Chondrocyte (in vitro differentiated cells): Measurements from ENCODE around the gene RNF157. TPM values are rescaled to one million over a fixed set of nuclear protein-coding genes. Genes with fewer than 3 reads are reported as not detected.

Source experiments
- DNase-seq: peaks from one replicate; pipeline ENCODE4 v3.0.0; 2021; ENCODE audit warnings: mixed read lengths, low spot score
- H3K27ac Mint-ChIP-seq: one replicate; pipeline ENCODE4 v1.8.0; 2021; ENCODE audit warnings: mild to moderate bottlenecking, moderate library complexity, mixed read lengths; ENCODE audit not compliant: unreplicated experiment
- H3K27me3 Mint-ChIP-seq: 2 replicates; pipeline ENCODE4 v1.8.0; 2021; ENCODE audit warnings: low read depth, mixed read lengths
- H3K36me3 Mint-ChIP-seq: 2 replicates; pipeline ENCODE4 v1.8.0; 2021; ENCODE audit warnings: low read depth, mixed read lengths
- H3K4me1 Mint-ChIP-seq: 2 replicates; pipeline ENCODE4 v1.8.0; 2021; ENCODE audit warnings: low read depth, mild to moderate bottlenecking, mixed read lengths
- H3K4me3 Mint-ChIP-seq: one replicate; pipeline ENCODE4 v1.8.0; 2021; ENCODE audit warnings: mild to moderate bottlenecking, moderate library complexity, mixed read lengths; ENCODE audit not compliant: unreplicated experiment
- H3K9me3 Mint-ChIP-seq: 2 replicates; pipeline ENCODE4 v1.8.0; 2021; ENCODE audit warnings: low read depth, mixed read lengths
- CTCF ChIP-seq: fragments of 200-600 bp; sonication (generic); IDR thresholded peaks from 2 replicates; pipeline ENCODE4 v1.5.0; 2021; ENCODE audit warnings: antibody characterized with exemption, mild to moderate bottlenecking, moderate library complexity
- total RNA-seq: library from RNA; stranded (reverse); gene quantifications from 3 replicates; pipeline ENCODE4 v1.2.1, GENCODE V29; 2021

Gene RNF157
- total RNA-seq, 1 donor from 2014 or later: 1.5 TPM

GRCh38 chr17:76138234-76138895 is 101.9 kb downstream of the RNF157 start:
- Mint-ChIP-seq H3K4me1 (peaks cover 18% of the 10 kb centered on the region), H3K4me3 (peak overlapping the region; percentile 19), H3K9me3 (no peaks in the 10 kb centered on the region), H3K27ac (peak overlapping the region; percentile 32), H3K27me3 (peaks cover 16% of the 10 kb centered on the region), H3K36me3 (no peaks in the 10 kb centered on the region)
- DNase-seq: peak; percentile 71
- no peak for TF ChIP-seq CTCF

- H3K27me3 Mint-ChIP-seq: peaks cover 17% of the 10 kb centered on the region
- H3K4me1 Mint-ChIP-seq: peaks cover 18% of the 10 kb centered on the region
- no peaks in the 10 kb centered on the region for H3K9me3 Mint-ChIP-seq
- peak overlapping the region; percentile 32 for H3K27ac Mint-ChIP-seq
- no peak overlapping the region for H3K4me3 Mint-ChIP-seq
- TF ChIP-seq CTCF: no peak
- no peaks in the 10 kb centered on the region for H3K36me3 Mint-ChIP-seq
- DNase-seq: peak; percentile 87
Measured at GRCh38 chr17:76137351-76138233, 102.7 kb downstream of the RNF157 start.

DNA sequence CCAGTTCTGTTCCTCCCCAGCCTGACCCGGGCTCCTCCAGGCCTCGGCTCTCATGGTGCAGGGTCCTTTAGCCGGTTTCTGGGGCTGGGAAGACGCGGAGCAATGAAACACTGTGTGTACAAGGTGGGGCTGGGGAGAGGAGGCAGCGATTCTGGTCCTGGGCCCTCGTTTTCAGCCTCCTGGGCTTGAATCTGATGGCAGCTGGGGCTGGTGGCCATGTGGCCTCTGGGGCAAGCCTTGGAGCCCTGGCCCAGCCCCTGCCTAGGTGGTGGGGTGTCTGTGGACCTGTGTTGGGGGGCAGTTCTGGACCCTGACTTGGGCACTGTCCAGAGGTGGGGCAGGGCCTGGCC is 103.3 kb downstream of the RNF157 start:
- Mint-ChIP-seq H3K27me3 (peaks cover 17% of the 10 kb centered on the region), H3K27ac (no peak overlapping the region), H3K36me3 (no peaks in the 10 kb centered on the region), H3K4me3 (no peak overlapping the region), H3K4me1 (peaks cover 18% of the 10 kb centered on the region), H3K9me3 (no peaks in the 10 kb centered on the region)
- DNase-seq: no peak
- no peak for TF ChIP-seq CTCF

DNA sequence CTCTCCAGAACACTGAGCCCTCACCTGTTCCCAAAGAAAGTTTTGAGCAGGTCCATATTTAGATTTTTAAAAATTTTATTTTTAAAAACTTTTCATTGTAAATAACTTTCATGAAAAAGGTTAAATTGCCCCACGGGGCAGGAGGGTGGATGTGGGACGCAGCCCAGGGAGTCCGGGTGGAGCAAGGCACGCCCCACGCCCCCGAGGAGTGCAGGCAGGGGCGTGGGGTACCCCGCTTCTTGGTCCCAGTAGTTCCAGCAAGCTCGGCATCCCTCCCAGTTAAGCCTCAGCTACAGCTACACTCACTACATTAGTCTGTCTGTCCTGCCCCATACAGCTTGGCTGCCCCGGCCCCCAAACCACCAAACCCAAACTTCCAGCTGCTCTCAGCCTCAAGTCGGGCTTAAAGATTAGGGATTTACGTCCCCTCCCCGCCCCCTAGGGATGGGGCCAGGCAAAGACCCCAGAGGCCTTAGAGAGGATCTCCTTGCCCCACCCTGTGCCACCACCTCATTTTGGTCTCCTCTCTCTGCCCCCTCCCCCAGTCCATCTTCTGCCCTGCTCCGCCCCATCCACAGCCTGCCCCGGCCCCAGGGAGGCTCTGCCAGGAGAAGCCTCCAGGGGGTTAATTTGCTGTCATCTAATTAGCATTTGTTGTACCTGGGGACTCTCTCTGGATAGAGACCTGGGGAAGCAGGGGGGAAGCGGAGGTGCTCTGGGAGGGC is 103.9 kb downstream of the RNF157 start:
- Mint-ChIP-seq H3K36me3 (no peaks in the 10 kb centered on the region), H3K27ac (no peak overlapping the region), H3K9me3 (no peaks in the 10 kb centered on the region), H3K4me1 (peaks cover 13% of the 10 kb centered on the region), H3K4me3 (no peak overlapping the region), H3K27me3 (peaks cover 20% of the 10 kb centered on the region)
- no peak for TF ChIP-seq CTCF
- peak; percentile 59 for DNase-seq

DNA sequence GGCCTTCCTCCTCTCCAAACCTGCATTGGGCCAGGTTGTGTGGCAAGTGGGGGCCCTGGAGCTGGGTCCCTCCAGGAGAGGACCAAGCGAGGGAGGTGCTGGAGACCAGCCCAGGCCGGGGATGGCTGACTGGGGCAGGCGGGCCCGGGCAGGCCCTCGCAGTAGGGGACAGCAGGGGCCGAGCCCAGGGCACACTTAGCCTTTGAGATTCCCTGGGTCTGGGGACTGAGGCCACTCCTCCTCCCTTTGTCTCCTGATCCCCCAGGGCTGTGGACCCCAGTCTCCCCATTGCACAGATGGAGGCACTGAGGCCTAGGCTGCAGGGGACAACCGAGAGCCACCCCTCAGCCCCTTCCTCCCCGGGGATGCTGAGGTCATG is 104.5 kb downstream of the RNF157 start:
- peak; percentile 61 for DNase-seq
- H3K4me3 Mint-ChIP-seq: no peak overlapping the region
- no peaks in the 10 kb centered on the region for H3K9me3 Mint-ChIP-seq
- H3K4me1 Mint-ChIP-seq: peaks cover 13% of the 10 kb centered on the region
- no peaks in the 10 kb centered on the region for H3K36me3 Mint-ChIP-seq
- TF ChIP-seq CTCF: no peak
- H3K27me3 Mint-ChIP-seq: peaks cover 24% of the 10 kb centered on the region
- H3K27ac Mint-ChIP-seq: no peak overlapping the region
